ENCODE data around the gene KIF5A.
"Not testable (repeated sequence)": the region's sequence is repeated elsewhere in the genome, so short reads cannot be mapped to it uniquely, and the experiment has no call there.

Gene KIF5A

DNA sequence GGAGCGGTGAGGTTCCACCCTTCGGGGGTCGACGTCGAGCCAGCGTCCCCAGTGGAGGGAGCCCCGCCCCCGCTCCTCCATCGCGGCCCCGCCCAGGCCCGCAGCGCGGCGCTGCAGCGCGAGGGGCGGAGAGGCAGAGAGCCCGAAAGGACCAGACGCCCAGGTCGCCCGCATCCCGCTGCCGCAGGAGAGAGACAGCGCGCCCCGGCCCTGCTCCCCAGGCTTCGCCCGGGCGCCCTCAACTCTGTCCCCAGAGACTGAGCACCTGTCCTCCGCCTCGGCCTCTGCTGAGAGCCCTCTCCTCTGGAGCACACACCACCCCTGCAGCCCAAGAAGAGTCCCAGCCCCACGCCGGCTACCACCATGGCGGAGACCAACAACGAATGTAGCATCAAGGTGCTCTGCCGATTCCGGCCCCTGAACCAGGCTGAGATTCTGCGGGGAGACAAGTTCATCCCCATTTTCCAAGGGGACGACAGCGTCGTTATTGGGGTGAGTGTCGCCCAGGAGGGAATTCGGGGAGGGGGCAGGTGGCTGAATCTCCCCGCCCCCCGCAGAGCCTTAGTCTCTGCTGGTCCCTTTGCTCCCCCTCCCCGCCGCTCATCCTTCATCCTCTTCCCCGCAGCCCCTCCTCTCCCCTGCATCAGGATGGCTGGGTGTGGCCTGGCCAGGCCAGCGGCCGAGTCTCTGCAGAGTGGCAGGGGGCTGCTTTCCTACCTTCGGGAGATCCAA is at the start of gene KIF5A:
TSS of gene KIF5A (plus strand) at position 136 of the 732 bp plus-strand sequence. CDS start at position 364, 228 bp downstream.
- peak within 1 kb of the TSS; percentile 31 for H2AFZ ChIP-seq (ENCODE audit: low read depth, low read length)
- peaks cover 49% of the 10 kb centered on the region for H3K4me1 ChIP-seq (ENCODE audit: insufficient read depth, low read length)
- peak within 1 kb of the TSS; percentile 71 for H3K4me3 ChIP-seq (ENCODE audit: low read length)
- H3K27me3 ChIP-seq (ENCODE audit: insufficient read depth, low read length): peaks cover 11% of the 10 kb centered on the region
- H3K9me3 ChIP-seq (ENCODE audit: low read length): no peaks in the 10 kb centered on the region
- peaks cover 2% of the 10 kb centered on the region for H3K36me3 ChIP-seq (ENCODE audit: insufficient read depth, low read length)

DNA sequence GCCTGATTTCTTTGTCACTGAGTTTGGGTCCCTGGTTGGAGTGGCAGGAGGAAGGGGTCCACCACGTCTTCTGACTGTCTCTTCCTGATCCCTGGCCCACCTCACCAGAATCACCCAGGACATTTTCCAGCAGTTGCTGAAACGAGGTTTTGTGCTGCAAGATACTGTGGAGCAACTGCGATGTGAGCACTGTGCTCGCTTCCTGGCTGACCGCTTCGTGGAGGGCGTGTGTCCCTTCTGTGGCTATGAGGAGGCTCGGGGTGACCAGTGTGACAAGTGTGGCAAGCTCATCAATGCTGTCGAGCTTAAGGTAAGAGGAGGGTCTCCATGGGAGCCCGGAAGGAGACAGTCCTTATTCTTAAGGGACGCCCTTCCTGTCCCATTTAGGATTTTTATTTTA is 49.6 kb upstream of the KIF5A start:
- no peak overlapping the region for H3K4me3 ChIP-seq (ENCODE audit: low read length)
- no peak overlapping the region for H2AFZ ChIP-seq (ENCODE audit: low read depth, low read length)
- peaks cover 77% of the 10 kb centered on the region for H3K36me3 ChIP-seq (ENCODE audit: insufficient read depth, low read length)
- H3K27me3 ChIP-seq (ENCODE audit: insufficient read depth, low read length): no peaks in the 10 kb centered on the region
- H3K9me3 ChIP-seq (ENCODE audit: low read length): peaks cover 3% of the 10 kb centered on the region
- H3K4me1 ChIP-seq (ENCODE audit: insufficient read depth, low read length): no peaks in the 10 kb centered on the region

DNA sequence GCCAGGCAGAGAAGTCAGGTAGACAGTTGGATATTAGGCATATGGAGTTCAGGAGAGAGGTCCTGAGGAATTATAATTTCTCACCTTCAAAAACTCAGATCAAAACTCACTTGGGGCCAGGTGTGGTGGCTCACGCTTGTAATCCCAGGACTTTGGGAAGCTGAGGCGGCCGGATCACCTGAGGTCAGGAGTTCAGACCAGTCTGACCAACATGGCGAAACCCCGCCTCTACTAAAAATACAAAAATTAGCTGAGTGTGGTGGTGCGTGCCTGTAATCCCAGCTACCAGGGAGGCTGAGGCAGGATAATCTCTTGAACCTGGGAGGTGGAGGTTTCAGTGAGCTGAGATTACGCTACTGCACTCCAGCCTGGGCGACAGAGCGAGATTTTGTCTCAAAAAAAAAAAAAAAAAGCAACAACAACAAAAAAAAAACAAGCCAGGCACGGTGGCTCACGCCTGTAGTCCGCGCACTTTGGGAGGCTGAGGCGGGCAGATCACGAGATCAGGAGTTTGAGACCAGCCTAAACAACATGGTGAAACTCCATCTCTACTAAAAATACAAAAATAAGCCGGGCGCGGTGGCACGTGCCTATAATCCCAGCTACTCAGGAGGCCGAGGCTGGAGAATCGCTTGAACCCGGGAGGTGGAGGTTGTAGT is 47.4 kb upstream of the KIF5A start:
- not testable (repeated sequence) for H3K27me3 ChIP-seq (ENCODE audit: insufficient read depth, low read length); H3K4me3 ChIP-seq (ENCODE audit: low read length); H2AFZ ChIP-seq (ENCODE audit: low read depth, low read length); H3K4me1 ChIP-seq (ENCODE audit: insufficient read depth, low read length)
- Histone ChIP-seq H3K36me3 (ENCODE audit: insufficient read depth, low read length) (peaks cover 74% of the 10 kb centered on the region), H3K9me3 (ENCODE audit: low read length) (peaks cover 10% of the 10 kb centered on the region)

DNA sequence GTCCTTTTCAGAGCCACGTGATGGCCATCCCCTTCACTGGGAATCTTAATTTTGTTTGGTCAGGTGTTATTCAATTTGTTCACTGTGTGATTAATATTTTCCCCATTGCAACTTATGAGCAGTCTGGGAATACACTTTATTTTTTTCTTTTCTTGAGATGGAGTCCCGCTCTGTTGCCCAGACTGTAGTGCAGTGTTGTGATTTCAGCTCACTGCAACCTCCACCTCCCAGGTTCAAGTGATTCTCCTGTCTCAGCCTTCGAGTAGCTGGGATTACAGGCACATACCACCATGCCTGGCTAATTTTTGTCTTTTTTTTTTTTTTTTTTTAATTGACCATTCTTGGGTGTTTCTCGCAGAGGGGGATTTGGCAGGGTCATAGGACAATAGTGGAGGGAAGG is 43.3 kb upstream of the KIF5A start:
- H3K4me1 ChIP-seq (ENCODE audit: insufficient read depth, low read length); H3K4me3 ChIP-seq (ENCODE audit: low read length); H3K9me3 ChIP-seq (ENCODE audit: low read length); H2AFZ ChIP-seq (ENCODE audit: low read depth, low read length); H3K27me3 ChIP-seq (ENCODE audit: insufficient read depth, low read length): not testable (repeated sequence)
- peaks cover 72% of the 10 kb centered on the region for H3K36me3 ChIP-seq (ENCODE audit: insufficient read depth, low read length)

DNA sequence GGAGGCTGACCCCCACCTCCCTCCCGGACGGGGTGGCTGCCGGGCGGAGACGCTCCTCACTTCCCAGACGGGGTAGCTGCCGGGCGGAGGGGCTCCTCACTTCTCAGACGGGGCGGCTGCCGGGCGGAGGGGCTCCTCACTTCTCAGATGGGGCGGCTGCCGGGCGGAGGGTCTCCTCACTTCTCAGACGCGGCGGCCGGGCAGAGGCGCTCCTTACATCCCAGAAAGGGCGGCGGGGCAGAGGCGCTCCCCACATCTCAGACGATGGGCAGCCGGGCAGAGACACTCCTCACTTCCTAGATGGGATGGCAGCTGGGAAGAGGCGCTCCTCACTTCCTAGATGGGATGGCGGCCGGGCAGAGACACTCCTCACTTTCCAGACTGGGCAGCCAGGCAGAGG is 42.0 kb upstream of the KIF5A start:
- H3K36me3 ChIP-seq (ENCODE audit: insufficient read depth, low read length): peaks cover 74% of the 10 kb centered on the region
- not testable (repeated sequence) for H3K4me3 ChIP-seq (ENCODE audit: low read length); H3K9me3 ChIP-seq (ENCODE audit: low read length); H2AFZ ChIP-seq (ENCODE audit: low read depth, low read length); H3K4me1 ChIP-seq (ENCODE audit: insufficient read depth, low read length); H3K27me3 ChIP-seq (ENCODE audit: insufficient read depth, low read length)

DNA sequence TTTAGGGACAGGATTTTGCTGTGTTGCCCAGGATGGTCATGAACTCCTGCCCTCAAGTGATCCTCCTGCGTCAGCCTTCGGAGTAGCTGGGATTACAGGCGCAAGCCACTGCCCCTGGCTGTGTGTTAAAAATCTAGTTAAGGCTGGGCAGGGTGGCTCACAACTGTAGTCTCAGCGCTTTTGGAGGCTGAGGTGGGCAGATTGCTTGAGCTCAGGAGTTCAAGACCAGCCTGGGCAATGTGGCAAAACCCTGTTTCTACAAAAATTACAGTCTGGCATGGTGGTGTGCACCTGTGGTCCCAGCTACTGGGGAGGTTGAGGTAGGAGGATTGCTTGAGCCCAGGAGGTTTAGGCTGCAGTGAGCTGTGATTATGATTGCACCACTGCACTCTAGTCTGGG is 38.7 kb upstream of the KIF5A start:
- H3K4me1 ChIP-seq (ENCODE audit: insufficient read depth, low read length): no peaks in the 10 kb centered on the region
- H3K27me3 ChIP-seq (ENCODE audit: insufficient read depth, low read length): no peaks in the 10 kb centered on the region
- H3K36me3 ChIP-seq (ENCODE audit: insufficient read depth, low read length): peaks cover 73% of the 10 kb centered on the region
- H3K4me3 ChIP-seq (ENCODE audit: low read length): no peak overlapping the region
- peaks cover 3% of the 10 kb centered on the region for H3K9me3 ChIP-seq (ENCODE audit: low read length)
- H2AFZ ChIP-seq (ENCODE audit: low read depth, low read length): no peak overlapping the region

DNA sequence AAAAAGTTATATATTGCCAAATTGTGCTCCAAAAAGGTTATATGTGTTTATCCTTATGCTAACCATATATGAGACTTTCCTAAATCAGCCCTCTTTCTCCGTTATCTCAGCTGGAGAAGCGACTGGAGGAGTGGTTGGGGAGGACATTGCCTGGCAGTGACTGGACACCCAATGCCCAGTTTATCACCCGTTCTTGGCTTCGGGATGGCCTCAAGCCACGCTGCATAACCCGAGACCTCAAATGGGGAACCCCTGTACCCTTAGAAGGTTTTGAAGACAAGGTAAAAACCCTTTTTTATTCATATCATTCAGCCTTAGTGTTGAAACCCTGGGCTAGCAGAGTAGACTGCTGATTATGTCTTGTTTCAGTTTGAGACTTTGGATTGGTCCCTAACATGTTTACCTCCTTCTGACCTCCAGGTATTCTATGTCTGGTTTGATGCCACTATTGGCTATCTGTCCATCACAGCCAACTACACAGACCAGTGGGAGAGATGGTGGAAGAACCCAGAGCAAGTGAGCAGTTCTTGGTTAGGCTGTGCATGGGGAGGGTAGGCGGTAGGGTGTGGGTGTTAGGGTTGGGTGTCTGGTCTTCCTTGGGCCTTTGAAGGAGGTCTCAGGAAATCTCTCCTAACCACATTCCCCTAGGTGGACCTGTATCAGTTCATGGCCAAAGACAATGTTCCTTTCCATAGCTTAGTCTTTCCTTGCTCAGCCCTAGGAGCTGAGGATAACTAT is 38.1 kb upstream of the KIF5A start:
- H3K4me3 ChIP-seq (ENCODE audit: low read length): no peak overlapping the region
- H3K4me1 ChIP-seq (ENCODE audit: insufficient read depth, low read length): no peaks in the 10 kb centered on the region

DNA sequence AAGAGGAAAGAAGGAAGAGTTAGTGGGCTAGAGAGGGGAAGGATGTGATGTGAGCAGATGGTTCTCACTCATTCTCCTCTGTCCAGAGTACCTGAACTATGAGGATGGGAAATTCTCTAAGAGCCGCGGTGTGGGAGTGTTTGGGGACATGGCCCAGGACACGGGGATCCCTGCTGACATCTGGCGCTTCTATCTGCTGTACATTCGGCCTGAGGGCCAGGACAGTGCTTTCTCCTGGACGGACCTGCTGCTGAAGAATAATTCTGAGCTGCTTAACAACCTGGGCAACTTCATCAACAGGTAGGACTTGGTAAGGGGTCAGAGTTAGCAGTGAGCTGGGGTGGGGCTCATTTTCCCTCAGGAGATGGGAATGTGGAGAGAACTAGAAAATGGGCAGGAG is 37.2 kb upstream of the KIF5A start:
- H3K36me3 ChIP-seq (ENCODE audit: insufficient read depth, low read length): peaks cover 83% of the 10 kb centered on the region

More for the DNA sequence above, 38.1 kb upstream of the KIF5A start:
- Histone ChIP-seq H3K36me3 (ENCODE audit: insufficient read depth, low read length) (peaks cover 74% of the 10 kb centered on the region), H3K9me3 (ENCODE audit: low read length) (no peaks in the 10 kb centered on the region), H3K27me3 (ENCODE audit: insufficient read depth, low read length) (no peaks in the 10 kb centered on the region), H2AFZ (ENCODE audit: low read depth, low read length) (no peak overlapping the region)

DNA sequence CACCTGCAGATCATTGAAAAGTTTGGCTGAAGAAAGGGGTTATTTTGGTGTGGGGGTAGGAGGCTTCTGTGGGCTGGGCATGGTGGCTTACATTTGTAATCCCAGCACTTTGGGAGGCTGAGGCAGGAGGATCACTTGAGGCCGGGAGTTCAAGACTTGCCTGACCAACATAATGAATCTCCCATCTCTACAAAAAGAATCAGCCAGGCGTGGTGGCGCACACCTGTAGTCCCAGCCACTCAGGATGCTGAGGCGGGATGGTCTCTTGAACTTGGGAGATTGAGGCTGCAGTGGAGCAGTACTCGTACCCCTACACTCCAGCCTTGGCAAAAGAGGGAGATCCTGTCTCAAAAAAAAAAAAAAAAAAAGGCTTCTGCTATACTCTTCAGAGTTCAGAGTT is 36.6 kb upstream of the KIF5A start:
- no peaks in the 10 kb centered on the region for H3K9me3 ChIP-seq (ENCODE audit: low read length)
- H3K4me3 ChIP-seq (ENCODE audit: low read length): no peak overlapping the region
- H2AFZ ChIP-seq (ENCODE audit: low read depth, low read length): no peak overlapping the region
- H3K27me3 ChIP-seq (ENCODE audit: insufficient read depth, low read length): no peaks in the 10 kb centered on the region
- peaks cover 88% of the 10 kb centered on the region for H3K36me3 ChIP-seq (ENCODE audit: insufficient read depth, low read length)
- peaks cover 5% of the 10 kb centered on the region for H3K4me1 ChIP-seq (ENCODE audit: insufficient read depth, low read length)

More for the DNA sequence above, 37.2 kb upstream of the KIF5A start:
- Histone ChIP-seq H2AFZ (ENCODE audit: low read depth, low read length) (no peak overlapping the region), H3K9me3 (ENCODE audit: low read length) (no peaks in the 10 kb centered on the region), H3K4me3 (ENCODE audit: low read length) (no peak overlapping the region), H3K27me3 (ENCODE audit: insufficient read depth, low read length) (no peaks in the 10 kb centered on the region), H3K4me1 (ENCODE audit: insufficient read depth, low read length) (no peaks in the 10 kb centered on the region)

DNA sequence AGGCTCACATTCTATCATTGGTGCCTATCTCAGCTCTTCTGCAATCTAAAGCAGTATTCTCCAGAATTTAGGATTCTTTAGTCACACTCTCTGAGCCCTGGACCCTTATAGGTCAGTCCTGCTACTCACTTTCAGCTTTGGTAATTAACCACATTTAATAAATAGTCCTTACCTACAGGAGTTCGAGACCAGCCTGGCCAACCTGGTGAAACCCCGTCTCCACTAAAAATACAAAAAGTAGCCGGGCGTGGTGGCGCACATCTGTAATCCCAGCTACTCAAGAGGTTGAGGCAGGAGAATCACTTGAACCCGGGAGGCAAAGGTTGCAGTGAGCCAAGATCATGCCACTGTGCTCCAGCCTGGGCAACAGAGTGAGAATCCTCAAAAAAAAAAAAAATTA is 36.2 kb upstream of the KIF5A start:
- not testable (repeated sequence) for H3K4me1 ChIP-seq (ENCODE audit: insufficient read depth, low read length); H3K4me3 ChIP-seq (ENCODE audit: low read length); H3K27me3 ChIP-seq (ENCODE audit: insufficient read depth, low read length); H2AFZ ChIP-seq (ENCODE audit: low read depth, low read length); H3K9me3 ChIP-seq (ENCODE audit: low read length)
- peaks cover 87% of the 10 kb centered on the region for H3K36me3 ChIP-seq (ENCODE audit: insufficient read depth, low read length)

DNA sequence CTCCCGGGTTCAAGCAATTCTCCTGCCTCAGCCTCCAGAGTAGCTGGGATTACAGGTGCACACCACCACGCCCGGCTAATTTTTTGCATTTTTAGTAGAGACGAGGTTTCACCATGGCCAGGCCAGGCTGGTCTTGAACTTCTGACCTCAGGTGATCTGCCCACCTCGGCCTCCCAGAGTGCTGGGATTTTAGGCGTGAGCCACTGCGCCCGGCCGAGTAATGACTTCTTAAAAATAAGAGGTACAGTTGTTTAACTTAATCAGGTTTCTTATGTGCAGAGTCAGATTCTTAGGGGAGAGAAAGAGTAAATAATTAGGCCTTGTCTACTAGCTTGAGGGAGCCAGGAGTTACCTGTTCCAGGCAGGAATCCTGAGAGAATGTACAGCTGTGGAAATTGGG is 35.6 kb upstream of the KIF5A start:
- H3K9me3 ChIP-seq (ENCODE audit: low read length); H2AFZ ChIP-seq (ENCODE audit: low read depth, low read length); H3K4me3 ChIP-seq (ENCODE audit: low read length); H3K27me3 ChIP-seq (ENCODE audit: insufficient read depth, low read length): not testable (repeated sequence)
- Histone ChIP-seq H3K36me3 (ENCODE audit: insufficient read depth, low read length) (peaks cover 82% of the 10 kb centered on the region), H3K4me1 (ENCODE audit: insufficient read depth, low read length) (peaks cover 15% of the 10 kb centered on the region)

DNA sequence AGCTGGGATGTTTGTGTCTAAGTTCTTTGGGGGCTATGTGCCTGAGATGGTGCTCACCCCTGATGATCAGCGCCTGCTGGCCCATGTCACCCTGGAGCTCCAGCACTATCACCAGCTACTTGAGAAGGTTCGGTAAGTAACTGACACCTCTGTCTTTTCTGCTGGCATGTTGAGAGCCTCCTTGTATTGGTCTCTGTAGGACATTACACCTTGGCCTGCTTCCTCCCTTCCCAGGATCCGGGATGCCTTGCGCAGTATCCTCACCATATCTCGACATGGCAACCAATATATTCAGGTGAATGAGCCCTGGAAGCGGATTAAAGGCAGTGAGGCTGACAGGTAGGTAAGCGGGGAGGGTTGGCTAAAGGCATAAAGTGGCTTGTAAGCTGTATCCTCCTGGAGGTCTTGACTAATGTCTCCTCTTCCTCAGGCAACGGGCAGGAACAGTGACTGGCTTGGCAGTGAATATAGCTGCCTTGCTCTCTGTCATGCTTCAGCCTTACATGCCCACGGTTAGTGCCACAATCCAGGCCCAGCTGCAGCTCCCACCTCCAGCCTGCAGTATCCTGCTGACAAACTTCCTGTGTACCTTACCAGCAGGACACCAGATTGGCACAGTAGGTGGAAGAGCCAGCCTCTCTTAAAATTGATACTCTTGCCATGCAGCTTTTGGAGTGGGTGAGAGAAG is 35.0 kb upstream of the KIF5A start:
- peaks cover 78% of the 10 kb centered on the region for H3K36me3 ChIP-seq (ENCODE audit: insufficient read depth, low read length)
- H3K9me3 ChIP-seq (ENCODE audit: low read length): no peaks in the 10 kb centered on the region
- H3K4me3 ChIP-seq (ENCODE audit: low read length): no peak overlapping the region
- H2AFZ ChIP-seq (ENCODE audit: low read depth, low read length): no peak overlapping the region
- peaks cover 20% of the 10 kb centered on the region for H3K4me1 ChIP-seq (ENCODE audit: insufficient read depth, low read length)
- H3K27me3 ChIP-seq (ENCODE audit: insufficient read depth, low read length): no peaks in the 10 kb centered on the region

DNA sequence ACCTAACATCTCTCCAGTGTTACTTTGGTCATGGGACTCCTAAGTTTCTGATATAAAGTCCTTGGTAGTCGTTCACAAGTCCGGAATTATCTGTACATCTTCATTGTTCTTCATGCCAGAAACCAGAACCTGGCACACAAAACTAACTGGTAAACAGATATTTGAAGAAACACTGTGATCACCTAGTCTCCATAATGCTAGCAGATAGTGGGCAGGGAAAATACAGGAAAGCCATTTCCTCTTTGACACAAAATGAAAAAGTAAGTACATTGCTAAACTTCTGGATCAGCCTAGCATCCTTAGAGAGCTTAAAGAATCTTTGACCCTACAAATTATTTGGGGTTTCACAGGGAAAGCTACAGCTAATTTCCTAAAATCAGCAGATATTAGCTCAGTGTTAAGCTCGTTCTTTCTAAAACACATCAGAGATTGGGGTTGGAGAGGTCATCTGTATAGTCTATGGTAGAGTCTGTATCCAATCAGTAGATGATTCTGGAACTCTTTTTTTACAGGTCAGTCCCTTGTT is 34.4 kb upstream of the KIF5A start:
- peaks cover 73% of the 10 kb centered on the region for H3K36me3 ChIP-seq (ENCODE audit: insufficient read depth, low read length)

More for the DNA sequence above, 34.4 kb upstream of the KIF5A start:
- Histone ChIP-seq H2AFZ (ENCODE audit: low read depth, low read length) (no peak overlapping the region), H3K9me3 (ENCODE audit: low read length) (no peaks in the 10 kb centered on the region), H3K4me1 (ENCODE audit: insufficient read depth, low read length) (peaks cover 20% of the 10 kb centered on the region), H3K27me3 (ENCODE audit: insufficient read depth, low read length) (no peaks in the 10 kb centered on the region), H3K4me3 (ENCODE audit: low read length) (no peak overlapping the region)

All from neuron (in vitro differentiated cells).